Erythroblast (primary cell): ENCODE results near the gene UBE2D1.

Experiments used
- GATA1 ChIP-seq: IDR thresholded peaks from 2 replicates; pipeline ENCODE4 v1.6.1; 2011; ENCODE audit warnings: low read depth, mild to moderate bottlenecking, control low read depth, low read length, moderate library complexity
- POLR2A ChIP-seq: IDR thresholded peaks from 2 replicates; pipeline ENCODE4 v1.6.1; 2011; ENCODE audit warnings: mild to moderate bottlenecking, low read length

DNA sequence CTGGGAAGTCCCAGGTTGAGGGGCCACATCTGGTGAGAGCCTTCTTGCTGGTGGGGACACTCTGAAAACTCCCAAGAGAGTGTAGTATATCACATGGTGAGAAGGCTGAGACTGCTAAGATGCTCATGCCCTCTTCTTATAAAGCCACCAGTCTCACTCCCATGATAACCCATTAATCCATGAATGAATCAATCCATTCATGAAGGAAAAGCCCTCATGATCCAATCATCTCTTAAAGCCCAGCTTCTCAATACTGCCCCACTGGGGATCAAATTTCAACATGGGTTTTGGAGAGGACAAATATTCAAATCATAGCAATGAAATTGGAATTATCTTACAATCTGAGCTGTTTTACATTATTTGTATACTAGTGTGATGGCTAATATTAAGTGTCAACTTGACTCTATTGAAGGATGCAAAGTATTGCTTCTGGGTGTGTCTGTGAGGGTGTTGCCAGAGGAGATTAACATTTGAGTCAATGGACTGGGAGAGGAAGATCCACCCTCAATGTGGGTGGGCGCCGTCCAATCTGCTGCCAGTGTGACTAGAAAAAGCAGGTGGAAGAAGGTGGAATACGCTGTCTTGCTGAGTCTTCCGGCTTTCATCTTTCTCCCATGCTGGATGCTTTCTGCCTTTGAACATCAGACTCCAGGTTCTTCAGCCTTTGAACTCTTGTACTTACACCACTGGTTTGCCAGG, 14.3 kb upstream of the UBE2D1 start:
- TF ChIP-seq POLR2A (no peak), GATA1 (no peak)
